Glutamatergic neuron (in vitro differentiated cells): ENCODE measurements around the gene SFRP2. TPM values are rescaled to one million over a fixed set of nuclear protein-coding genes. Genes with fewer than 3 reads are reported as not detected.

Source experiments
- DNase-seq: peaks from one replicate; pipeline ENCODE4 v3.0.0; 2022
- H3K27ac Mint-ChIP-seq: one replicate; pipeline ENCODE4 v1.8.0; 2020; ENCODE audit warnings: mild to moderate bottlenecking, mixed read lengths, inconsistent platforms; ENCODE audit not compliant: unreplicated experiment
- H3K27me3 Mint-ChIP-seq: one replicate; pipeline ENCODE4 v1.8.0; 2020; ENCODE audit warnings: mild to moderate bottlenecking, moderate library complexity, mixed read lengths, inconsistent platforms; ENCODE audit not compliant: unreplicated experiment
- H3K36me3 Mint-ChIP-seq: one replicate; pipeline ENCODE4 v1.8.0; 2020; ENCODE audit warnings: mild to moderate bottlenecking, mixed read lengths, inconsistent platforms; ENCODE audit not compliant: unreplicated experiment
- H3K4me1 Mint-ChIP-seq: one replicate; pipeline ENCODE4 v1.8.0; 2020; ENCODE audit warnings: mild to moderate bottlenecking, low read depth, mixed read lengths, inconsistent platforms; ENCODE audit not compliant: unreplicated experiment
- H3K4me3 Mint-ChIP-seq: one replicate; pipeline ENCODE4 v1.8.0; 2020; ENCODE audit warnings: mild to moderate bottlenecking, mixed read lengths, inconsistent platforms; ENCODE audit not compliant: unreplicated experiment
- H3K9me3 Mint-ChIP-seq: one replicate; pipeline ENCODE4 v1.8.0; 2020; ENCODE audit warnings: mild to moderate bottlenecking, moderate library complexity, mixed read lengths, inconsistent platforms; ENCODE audit not compliant: unreplicated experiment
- CTCF ChIP-seq: fragments of 200-600 bp; sonication (generic); IDR thresholded peaks from one replicate; pipeline ENCODE4 v1.5.0; 2021; ENCODE audit not compliant: partially characterized antibody, unreplicated experiment
- total RNA-seq: library from RNA; stranded (reverse); fragmentation: NEBNext Ultra II Directional; extraction: Animal tissue kit (Norgen Biotek cat#: 25700); gene quantifications from one replicate; pipeline ENCODE4 v1.2.1, GENCODE V29; 2021; ENCODE audit not compliant: unreplicated experiment

SFRP2 gene
- total RNA-seq, 1 donor from 2014 or later, result 0.54 TPM

- DNase-seq, result no peak
- peaks cover 2% of the 10 kb centered on the region for H3K9me3 Mint-ChIP-seq
- H3K4me1 Mint-ChIP-seq, result no peaks in the 10 kb centered on the region
- no peak for TF ChIP-seq CTCF
- no peaks in the 10 kb centered on the region for H3K27me3 Mint-ChIP-seq
- no peak overlapping the region for H3K27ac Mint-ChIP-seq
- no peak overlapping the region for H3K4me3 Mint-ChIP-seq
- H3K36me3 Mint-ChIP-seq, result no peaks in the 10 kb centered on the region
Measured at GRCh38 chr4:153822316-153822715, 33.4 kb upstream of the SFRP2 start.

- no peak for DNase-seq
- H3K4me3 Mint-ChIP-seq, result no peak overlapping the region
- no peaks in the 10 kb centered on the region for H3K27me3 Mint-ChIP-seq
- H3K4me1 Mint-ChIP-seq, result no peaks in the 10 kb centered on the region
- no peak overlapping the region for H3K27ac Mint-ChIP-seq
- H3K9me3 Mint-ChIP-seq, result peaks cover 2% of the 10 kb centered on the region
- no peak for TF ChIP-seq CTCF
- no peaks in the 10 kb centered on the region for H3K36me3 Mint-ChIP-seq
Measured at GRCh38 chr4:153817466-153817865, 28.6 kb upstream of the SFRP2 start.

GRCh38 chr4:153816542-153816941 lies 27.7 kb upstream of the SFRP2 start:
- no peak overlapping the region for H3K27ac Mint-ChIP-seq
- peaks cover 2% of the 10 kb centered on the region for H3K9me3 Mint-ChIP-seq
- no peak for TF ChIP-seq CTCF
- H3K4me1 Mint-ChIP-seq, result no peaks in the 10 kb centered on the region
- no peaks in the 10 kb centered on the region for H3K27me3 Mint-ChIP-seq
- H3K4me3 Mint-ChIP-seq, result no peak overlapping the region
- no peaks in the 10 kb centered on the region for H3K36me3 Mint-ChIP-seq
- DNase-seq, result no peak

DNA sequence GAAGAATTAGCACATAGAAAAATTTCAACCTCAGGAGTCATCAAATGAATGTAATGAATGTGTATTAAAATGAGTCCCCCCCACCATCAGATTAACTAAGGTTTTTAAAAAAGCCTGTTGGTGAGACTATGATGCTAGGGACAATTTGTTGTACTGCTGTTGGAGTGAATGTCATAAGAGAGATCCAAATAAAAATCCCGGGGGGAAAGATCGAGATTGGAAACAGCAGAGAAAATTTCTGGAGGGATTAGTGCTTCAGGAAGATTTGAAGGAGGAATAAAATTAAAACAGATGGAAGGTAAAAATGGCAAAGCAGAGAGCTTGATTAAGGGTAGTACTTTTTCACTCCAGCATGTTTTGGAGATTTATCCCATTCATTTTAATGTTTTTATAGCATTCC lies 25.9 kb upstream of the SFRP2 start:
- no peaks in the 10 kb centered on the region for H3K36me3 Mint-ChIP-seq

More for the DNA sequence above, 25.9 kb upstream of the SFRP2 start:
- Mint-ChIP-seq H3K4me3 (no peak overlapping the region), H3K27me3 (no peaks in the 10 kb centered on the region), H3K27ac (no peak overlapping the region), H3K9me3 (peaks cover 3% of the 10 kb centered on the region), H3K4me1 (peaks cover 3% of the 10 kb centered on the region)
- TF ChIP-seq CTCF, result no peak
- DNase-seq, result no peak
